Esophagus squamous epithelium (tissue), 4 donors: ENCODE data around the gene ZNF556.
A peak's percentile ranks its signal among the peaks of the same experiment; 100 is the strongest.

Experiments
- POLR2A ChIP-seq, 4 donors: fragments of 450-650 bp; IDR thresholded peaks; one replicate each; pipeline ENCODE4 v1.6.1; 2017; ENCODE audit warnings: antibody characterized with exemption in 4 of 4, mild to moderate bottlenecking in 4 of 4, moderate library complexity in 3 of 4
- TF ChIP-seq, protein P1 (sequence below), 6 experiments: fragments of 450-650 bp in 4 of 6; fragments of 200-600 bp in 2 of 6; sonication (generic) in 2 of 6; IDR thresholded peaks; one replicate each; pipeline ENCODE4 v1.5.1; 2016 to 2019; ENCODE audit warnings: antibody characterized with exemption in 6 of 6, mild to moderate bottlenecking in 4 of 6, moderate library complexity in 4 of 6

DNA sequence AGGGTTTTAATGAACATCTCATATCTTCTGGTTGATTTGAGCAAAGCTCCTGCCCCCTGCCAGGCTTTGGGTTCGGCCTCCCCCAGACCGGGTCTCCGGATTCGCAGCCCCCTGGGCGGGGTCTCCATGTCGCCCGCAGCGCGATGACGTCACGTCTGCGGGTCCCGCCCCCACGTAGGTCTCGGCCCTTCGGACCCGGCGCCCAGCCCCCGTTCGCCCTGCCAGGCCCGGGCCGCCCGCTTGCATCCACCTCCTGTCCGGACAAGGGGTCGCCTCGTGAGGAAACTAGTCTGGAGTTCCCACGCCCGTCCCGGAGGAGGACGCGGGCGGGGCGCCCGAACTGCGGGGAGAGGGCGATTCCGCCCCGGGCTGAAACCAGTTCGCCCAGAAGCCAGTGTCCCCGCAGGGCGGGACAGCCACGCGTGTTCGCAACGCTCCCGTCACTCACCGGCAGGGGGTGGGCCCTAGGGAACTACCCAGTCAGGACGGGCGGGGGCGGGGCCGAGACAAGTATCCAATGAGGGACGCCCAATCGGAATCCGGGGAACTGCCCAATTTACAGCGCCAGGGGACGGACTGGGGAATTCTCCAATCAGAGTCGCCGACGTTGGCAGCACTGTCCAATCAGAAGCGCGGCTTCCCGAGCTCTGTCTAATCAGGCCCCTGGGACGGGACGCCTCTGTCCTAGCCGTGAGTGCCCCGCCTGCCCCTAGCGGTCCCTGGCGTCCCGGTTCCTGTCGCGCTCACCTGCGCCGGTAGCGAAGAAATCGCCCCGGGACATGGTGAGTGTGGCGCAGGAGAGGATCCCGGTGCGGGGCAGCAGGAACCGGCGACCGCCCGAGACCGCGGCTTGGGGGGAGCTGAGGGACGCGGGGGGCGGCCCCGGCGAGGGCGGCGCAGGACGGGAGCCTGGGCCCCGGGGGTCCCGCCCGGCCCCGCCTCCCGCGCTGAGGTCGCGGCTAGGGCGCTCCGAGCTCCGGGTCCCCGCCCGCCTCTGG, 26.0 kb upstream of the ZNF556 start, which contains the start of gene ZNF555:
- TF ChIP-seq POLR2A (IDR thresholded peaks at IDR 0.05), result peak in 2 of 4 donors; percentile 6 to 62
- TF ChIP-seq, protein P1, sequence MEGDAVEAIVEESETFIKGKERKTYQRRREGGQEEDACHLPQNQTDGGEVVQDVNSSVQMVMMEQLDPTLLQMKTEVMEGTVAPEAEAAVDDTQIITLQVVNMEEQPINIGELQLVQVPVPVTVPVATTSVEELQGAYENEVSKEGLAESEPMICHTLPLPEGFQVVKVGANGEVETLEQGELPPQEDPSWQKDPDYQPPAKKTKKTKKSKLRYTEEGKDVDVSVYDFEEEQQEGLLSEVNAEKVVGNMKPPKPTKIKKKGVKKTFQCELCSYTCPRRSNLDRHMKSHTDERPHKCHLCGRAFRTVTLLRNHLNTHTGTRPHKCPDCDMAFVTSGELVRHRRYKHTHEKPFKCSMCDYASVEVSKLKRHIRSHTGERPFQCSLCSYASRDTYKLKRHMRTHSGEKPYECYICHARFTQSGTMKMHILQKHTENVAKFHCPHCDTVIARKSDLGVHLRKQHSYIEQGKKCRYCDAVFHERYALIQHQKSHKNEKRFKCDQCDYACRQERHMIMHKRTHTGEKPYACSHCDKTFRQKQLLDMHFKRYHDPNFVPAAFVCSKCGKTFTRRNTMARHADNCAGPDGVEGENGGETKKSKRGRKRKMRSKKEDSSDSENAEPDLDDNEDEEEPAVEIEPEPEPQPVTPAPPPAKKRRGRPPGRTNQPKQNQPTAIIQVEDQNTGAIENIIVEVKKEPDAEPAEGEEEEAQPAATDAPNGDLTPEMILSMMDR (IDR thresholded peaks at IDR 0.05), result peak; percentile 31 to 78 (median 59)
